Activated CD4-positive, alpha-beta T cell treated with anti-CD3 and anti-CD28 coated beads, Interleukin-2, amount 50 U/mL, for 24 hours (primary cell): ENCODE measurements around the gene HDAC9.

Source experiments
- DNase-seq, 2 donors: peaks; one replicate each; pipeline ENCODE4 v3.0.0-alpha.2; 2020; ENCODE audit warnings: low read depth in 1 of 2, low spot score in 1 of 2

Gene HDAC9

DNA sequence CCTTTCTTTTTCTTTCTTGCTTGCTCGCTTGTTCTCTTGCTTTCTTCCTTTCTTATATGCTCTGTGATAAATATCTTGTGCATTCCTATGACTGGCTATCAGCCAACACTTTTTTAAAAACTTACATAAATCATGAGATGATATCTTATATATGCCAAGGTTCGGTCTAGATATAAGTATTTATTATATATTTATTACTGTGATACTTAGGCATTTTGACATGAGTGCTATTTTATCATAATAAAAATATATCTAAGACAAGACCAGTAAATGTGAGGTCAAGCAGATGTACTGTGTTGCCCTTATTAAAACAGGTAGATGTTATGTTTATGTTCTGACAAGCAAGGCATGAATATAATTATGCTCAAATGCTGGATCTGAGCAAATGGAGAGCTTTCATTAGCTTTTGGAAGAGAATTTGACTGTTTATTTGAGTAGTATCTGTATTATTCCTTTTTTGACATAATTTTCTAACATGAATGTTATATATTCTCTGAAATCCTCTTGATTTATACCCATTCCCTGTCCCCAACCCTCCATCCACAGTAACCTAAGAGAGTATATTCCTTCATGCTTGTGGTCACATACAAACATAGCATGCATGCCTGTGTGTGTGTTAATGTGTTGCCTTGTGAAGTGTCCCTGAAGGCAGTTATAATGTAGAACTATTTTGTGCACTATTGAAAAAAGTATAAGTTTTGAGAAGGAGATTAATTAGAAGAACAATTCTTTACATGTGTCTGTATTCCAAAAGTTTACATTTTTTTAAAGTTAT, 158.0 kb downstream of the HDAC9 start:
- no peak for DNase-seq

DNA sequence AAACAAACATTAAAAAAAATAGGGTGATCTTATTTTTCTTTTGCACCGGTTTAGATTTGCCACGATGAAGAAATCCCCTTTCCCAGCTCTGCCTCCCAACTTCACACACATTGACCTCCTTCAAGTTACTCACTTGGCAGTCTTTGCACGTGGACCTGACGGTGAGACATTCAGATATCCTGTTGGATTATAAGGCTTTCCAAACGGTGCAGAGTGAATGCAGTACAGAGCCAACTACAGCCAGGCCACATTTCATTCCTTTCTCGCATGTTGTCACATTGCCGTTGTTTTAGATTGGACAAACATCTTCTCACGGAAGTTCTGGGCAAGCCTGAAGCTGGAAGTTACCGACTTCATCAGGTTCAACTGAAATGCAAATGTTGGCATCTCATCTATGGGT, 159.2 kb downstream of the HDAC9 start:
- DNase-seq, result no peak

DNA sequence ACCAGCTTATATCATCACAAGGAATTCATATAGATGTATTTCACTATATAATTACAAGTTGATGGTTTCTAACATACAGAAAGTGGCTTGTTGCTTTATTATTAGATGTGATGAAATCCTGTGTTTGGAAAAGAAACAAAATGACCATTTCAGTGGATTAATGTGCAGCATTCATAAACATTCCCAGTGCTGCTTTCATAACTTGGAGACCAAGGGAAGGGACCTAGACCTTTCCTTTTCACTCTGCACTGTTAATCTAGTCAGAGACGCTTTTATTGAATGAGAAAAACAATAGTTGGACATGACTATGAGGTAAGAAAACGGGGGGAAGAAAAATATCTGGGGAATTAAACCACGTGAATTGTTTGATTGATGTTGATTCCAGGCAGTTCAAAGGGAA, 160.0 kb downstream of the HDAC9 start:
- no peak for DNase-seq

DNA sequence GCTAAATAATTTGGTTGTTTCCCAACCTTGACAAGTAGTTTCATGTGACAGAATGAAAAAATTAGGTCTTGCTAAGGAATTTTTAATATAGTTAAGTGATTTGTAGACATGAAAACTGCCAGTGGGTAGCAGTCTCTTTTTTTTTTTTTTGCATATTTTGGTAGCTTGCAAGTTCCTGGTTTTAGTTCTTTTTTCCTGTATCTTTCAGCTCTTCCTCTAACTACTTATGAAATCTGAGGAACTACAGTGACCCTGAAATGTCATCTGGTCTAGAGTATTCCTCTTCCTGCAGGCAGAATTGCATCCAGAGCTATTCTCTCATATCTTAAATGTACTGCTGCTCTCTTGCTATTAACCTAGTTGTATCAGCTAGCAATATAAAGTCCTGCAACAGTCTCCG, 160.4 kb downstream of the HDAC9 start:
- no peak for DNase-seq

DNA sequence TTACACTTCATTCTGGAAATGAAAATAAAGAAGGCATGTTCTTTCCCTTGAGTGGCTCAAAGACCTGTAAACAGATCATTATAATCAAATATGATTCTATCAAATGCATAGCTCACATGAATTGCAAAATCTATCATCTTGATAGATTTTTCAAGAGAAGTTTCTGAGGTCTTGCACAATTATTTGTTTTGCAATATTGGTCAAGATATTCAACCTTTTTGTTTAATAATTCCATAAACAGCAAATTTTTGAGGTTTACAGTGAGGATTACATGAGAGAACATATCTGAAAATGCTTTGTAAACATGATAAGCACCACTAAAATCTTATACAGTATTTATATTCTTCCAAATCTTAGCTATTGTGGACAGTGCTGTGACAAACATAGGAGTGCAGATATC, 160.8 kb downstream of the HDAC9 start:
- DNase-seq, result no peak

DNA sequence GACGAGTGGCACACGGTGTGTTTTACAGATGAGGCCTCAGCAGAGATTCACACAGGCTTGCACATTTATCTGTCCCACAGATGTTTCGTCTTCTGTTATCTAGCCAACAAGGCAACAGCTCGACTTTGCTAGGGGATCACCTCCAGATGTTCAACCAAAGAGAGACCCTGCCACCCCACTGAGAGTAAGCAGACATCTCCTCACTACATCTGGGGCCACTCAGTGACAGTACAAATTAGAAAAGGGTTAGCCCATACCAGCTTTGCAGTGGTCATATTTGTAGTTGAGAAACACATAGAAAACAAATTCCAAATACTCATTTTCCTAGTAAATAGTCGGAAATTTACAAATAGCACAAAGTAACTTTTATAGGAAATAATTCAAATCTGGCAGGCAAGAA, 164.2 kb downstream of the HDAC9 start:
- DNase-seq, result no peak

DNA sequence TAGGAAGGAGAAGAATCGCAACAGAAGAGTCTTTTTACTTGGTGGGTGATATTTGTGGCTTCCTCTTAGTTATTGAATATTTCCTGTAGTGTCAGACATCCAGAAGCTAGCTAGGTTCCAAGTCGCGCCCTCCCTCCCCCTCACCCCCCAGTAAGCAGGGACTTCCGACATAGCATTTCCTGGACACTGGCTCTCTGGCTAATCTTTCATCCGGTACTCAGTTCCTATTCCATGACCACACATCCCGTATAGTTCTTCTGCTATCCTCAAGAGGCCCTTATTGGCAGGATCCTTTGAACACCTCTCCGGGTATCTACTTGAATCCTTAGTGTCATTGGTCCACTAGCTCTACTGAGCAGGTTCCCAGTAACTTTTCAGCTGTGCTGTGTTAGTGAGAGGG, 167.8 kb downstream of the HDAC9 start:
- no peak for DNase-seq

DNA sequence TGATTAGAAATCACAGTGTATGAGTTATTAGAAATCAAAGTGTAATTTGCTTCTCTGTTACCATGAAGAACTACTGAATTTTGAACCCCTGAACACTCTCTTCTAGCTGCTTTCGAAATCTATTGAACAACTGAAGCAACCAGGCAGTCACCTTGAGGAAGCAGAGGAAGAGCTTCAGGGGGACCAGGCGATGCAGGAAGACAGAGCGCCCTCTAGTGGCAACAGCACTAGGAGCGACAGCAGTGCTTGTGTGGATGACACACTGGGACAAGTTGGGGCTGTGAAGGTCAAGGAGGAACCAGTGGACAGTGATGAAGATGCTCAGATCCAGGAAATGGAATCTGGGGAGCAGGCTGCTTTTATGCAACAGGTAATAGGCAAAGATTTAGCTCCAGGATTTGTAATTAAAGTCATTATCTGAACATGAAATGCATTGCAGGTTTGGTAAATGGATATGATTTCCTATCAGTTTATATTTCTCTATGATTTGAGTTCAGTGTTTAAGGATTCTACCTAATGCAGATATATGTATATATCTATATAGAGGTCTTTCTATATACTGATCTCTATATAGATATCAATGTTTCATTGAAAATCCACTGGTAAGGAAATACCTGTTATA, 170.7 kb downstream of the HDAC9 start:
- DNase-seq, result peak; percentile 9 to 35

DNA sequence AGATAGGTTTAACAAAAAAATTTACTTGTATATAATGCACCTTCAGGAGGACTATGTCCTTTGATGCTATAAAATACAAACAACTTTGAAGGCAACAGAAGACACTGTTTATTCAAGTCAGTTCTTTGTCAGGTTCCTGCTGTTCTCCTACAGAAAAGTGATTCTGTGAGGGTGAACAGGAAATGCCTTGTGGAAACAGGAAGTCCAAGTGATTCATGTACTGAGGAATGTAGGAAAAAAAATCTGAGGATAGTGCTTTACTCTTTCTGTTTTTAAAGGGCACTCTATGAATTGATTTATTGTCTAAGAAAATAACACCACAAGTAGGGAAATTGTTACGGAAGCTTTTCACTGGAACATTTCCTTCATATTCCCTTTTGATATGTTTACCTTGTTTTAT, 171.9 kb downstream of the HDAC9 start:
- no peak for DNase-seq

DNA sequence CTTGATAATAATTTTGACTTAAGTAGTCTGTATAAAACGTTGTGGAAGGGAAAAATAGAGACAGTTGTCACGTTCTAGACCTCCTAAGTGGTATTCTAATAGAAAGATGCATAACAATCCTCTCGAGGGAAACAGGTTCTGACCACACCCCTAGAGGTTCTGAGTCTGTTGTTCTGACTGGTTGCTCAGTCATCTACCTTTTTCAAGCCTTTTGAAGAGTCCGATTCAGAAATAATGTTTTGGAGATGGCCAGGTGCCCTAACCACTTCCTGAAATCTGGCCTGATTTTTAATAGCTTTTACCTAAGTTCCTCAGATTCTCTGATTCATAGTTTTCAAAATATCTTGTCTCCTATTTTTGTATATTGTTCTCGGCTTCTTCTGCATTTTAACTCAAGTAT, 175.6 kb downstream of the HDAC9 start:
- no peak for DNase-seq

DNA sequence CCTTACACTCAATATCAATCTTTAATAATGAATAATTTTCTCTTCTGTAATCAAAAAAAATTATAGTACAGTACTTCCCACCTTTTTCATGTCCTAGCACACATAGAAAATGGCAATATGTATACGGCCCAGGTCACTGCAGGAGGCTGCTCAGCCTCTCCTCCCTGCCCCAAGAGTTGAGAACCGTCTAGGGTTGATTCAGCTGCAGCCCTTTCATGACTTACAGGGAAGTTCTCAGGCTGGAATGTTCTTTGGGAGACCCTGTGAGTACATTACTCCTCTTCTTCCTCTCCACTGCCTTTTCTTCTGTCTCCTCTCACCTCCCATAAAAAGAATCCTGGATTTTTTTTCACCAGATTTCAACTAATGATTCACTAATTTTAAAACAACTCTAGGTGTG, 180.0 kb downstream of the HDAC9 start:
- DNase-seq, result no peak

DNA sequence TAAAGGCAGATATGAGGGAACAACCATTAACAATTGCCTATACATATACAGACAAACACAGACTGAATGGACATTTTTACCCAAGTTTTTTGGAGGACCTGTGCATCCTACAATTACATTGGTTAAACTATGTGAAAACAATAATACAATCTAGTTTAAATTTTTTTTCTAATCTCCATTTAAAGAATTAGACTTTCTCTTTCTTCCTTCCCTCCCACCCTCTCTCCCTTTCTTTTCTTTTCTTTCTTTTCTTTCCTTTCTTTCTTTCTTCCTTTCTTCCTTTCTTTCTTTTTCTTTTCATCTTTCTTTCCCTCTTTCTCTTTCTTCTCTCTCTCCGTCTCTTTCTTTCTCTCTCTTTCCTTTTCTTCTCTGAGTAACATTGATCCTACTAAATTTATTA, 183.7 kb downstream of the HDAC9 start:
- DNase-seq, result no peak

DNA sequence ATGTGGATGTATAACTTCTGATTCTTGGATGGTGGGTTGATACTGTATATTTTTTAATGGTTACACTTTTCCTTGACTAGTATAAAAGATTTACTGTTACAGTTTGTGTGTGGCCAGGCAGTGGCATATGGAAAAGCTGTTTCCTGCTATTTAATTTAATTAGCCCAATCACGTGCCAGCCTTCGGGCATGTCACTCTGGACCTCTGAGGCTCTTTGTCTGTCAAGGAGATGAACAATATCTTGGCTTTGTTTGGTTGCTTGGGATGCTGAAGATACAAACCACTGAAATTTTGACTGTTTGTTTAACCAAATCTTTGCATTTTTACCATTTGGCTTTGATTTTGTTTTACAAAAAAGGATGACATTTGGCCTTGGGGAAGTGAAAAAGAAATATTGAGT, 185.0 kb downstream of the HDAC9 start:
- DNase-seq, result no peak

DNA sequence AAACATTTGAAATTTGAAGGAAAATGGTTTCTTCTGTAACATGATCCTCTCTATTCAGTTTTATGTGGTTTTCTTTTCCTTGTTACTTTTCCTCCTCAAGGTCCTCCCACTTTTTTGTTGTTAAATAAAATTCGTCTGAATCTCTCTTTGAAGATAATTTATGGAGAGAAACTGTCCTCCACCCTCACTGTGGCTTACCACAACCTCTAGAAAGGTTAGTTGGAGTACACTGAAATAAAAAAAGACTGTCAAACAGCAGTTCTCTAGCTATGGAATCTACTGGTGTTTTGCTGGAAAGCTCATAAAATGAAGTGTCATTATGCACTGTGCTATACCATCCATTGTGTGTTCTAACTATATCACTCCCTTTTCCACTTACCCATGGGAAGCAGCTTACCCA, 189.4 kb downstream of the HDAC9 start:
- DNase-seq, result no peak

DNA sequence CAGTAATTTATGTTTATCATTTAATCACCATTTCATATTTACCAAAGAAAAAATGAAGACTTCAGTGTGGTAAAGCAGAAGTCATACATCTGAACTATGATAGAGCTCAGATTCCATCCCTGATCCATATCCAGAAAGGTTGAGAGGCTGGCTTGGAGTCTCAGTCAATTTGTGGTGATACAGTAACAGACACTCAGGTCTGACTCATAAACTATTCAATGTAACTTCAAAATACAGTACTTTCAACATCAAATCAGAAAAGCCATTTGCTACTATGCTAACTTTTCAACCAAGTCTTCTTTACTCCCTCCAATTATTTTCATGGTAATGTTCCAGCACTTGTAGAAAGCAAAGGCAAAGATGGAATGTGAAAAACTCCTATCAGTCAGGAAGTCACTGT, 190.4 kb downstream of the HDAC9 start:
- DNase-seq, result no peak

DNA sequence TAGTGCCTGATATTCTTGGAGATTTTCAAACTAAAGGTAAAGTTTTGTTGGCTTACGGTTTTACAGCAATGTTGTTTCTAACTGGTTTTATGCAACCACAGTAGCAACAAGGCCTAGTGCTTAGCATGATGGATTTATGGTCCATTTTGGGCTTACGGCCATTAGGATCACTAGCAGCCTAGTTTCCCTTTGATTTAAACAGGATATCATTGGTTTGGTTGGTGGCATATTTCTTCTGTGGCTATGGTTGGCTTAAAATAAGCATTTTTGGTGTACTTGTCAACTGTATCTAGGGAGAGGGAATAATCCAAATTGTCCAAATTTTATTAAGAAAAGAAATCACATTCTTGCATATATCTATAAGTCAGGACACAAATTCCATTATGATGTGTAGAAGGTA, 194.0 kb downstream of the HDAC9 start:
- no peak for DNase-seq

DNA sequence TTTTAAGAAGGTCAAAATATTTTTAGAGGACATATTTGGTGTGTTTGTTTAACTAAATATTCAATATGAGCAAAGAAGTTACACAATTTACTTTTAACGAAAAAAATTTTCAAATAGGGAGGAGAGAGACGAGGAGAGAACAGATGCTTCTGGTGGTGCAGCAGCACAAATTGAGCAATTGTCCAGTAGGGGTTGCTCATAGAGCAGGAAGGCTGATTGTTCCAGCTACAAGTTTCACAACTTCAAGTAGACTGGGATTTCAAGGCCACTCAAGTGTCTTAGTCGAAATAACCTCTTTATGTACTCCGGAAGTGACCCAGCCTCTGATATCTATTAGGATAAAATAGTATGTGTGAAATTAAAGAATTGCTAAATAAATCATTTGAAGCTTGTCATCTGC, 197.9 kb downstream of the HDAC9 start:
- no peak for DNase-seq

DNA sequence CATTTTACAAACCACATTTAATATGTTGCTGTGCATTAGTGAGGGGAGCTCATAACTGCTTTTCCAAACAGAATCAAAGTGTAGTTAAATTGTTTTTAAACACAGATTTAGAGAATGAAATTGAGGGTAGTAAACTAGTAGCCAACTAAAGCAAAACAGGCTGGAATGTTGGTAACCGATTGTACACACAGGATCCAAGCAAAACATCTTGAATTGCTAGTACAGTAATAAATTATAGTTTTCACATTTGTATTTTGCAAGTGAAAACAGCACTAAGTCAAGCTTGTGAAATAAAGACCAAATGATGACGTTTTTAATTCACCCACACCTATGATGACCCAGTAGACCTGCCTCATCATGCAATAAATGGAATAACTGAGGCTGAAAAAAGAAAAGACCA, 198.3 kb downstream of the HDAC9 start:
- no peak for DNase-seq

DNA sequence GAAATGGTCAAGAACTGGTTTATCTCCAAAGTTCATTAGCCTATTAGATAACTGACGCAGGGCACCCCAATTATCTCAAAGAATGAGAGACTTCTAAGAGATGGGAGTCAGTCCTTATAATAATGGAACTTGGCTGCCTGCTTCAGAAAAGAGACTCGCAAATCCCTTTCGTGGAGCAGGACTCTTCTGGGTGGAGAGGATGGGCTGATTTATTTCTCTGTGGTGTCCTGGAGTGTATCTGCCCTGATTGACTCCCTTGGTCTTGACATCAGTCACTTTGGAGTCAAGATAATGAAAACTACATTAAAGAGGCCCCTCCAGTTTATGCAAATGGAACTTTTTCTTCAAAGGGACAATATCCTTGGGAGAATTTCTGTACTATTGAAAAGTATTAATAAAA, 198.9 kb downstream of the HDAC9 start:
- DNase-seq, result no peak

DNA sequence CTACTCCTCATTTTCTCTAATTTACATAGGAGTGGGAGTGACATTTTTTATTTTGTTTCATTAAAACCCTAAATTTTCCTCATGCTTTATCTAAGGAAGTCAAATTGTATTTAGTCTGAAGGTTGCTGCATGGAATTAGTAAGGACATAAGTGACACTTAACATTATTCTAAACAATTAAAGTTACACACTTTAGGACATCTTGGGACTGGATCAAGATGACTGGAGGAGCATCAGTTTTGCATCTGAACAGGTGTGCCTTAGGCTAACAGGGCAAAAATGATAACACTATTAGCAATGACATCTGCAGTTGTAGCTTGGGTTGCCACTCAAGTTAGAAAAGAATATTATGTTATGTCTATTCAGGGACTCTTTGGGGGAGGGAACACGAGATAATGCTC, 199.4 kb downstream of the HDAC9 start:
- DNase-seq, result no peak

DNA sequence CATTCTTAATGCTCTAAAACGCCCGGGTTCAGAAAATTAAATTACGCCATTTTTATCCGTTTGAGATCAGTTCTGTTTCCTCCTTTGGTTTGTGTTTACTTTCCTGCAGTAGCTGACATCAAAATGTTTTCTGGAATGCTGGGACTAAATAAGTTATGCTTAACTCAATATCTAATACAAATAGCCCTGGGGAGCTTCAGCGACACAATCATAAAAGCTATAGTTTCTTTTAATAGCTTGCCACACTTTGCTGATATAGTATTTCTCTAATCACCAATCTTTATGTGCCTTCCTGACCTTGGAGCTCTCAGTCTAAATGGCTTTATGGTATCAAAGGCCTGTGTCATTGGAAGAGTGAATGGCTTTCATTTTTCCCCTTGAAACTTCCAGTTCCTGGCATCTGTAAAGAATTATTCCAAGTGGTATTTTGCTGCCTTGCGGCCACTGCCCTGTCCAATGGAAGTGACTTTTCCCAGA, 202.7 kb downstream of the HDAC9 start:
- DNase-seq, result no peak

DNA sequence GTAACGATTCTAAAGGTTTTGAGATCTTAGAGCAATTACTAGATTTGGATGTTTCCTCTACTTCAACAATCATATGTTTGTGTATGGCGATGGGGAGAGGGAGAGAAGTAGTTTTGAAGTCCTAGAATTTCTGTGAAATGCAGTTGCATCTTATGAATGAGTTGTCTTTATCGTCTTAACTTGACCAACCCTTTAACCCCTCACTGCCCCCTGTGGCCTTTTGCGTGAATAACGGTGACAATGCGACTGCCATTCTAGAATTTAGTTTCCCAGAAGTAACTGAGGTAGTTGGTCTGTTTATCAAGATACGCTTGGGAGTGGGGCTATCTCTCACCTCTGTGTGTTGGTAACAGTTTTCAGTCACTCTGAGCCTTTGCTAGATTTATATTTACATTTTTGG, 204.6 kb downstream of the HDAC9 start:
- DNase-seq, result no peak
